ENCODE results near the gene ITPR1.
A peak's percentile ranks its signal among the peaks of the same experiment; 100 is the strongest.

ITPR1 gene

GRCh38 chr3:4551794-4552442 lies 58.8 kb downstream of the ITPR1 start:
- H3K27me3 Mint-ChIP-seq, result no peaks in the 10 kb centered on the region
- H3K9me3 Mint-ChIP-seq (ENCODE audit: low read depth), result peaks cover 9% of the 10 kb centered on the region
- H3K4me1 Mint-ChIP-seq (ENCODE audit: low read depth), result peaks cover 8% of the 10 kb centered on the region
- peaks cover 31% of the 10 kb centered on the region for H3K36me3 Mint-ChIP-seq
- no peak overlapping the region for H3K4me3 Mint-ChIP-seq
- no peak overlapping the region for H3K27ac Mint-ChIP-seq

GRCh38 chr3:4552811-4553210 lies 59.7 kb downstream of the ITPR1 start:
- Mint-ChIP-seq H3K4me3 (no peak overlapping the region), H3K9me3 (ENCODE audit: low read depth) (peaks cover 12% of the 10 kb centered on the region), H3K36me3 (peaks cover 31% of the 10 kb centered on the region), H3K27ac (no peak overlapping the region), H3K4me1 (ENCODE audit: low read depth) (peaks cover 5% of the 10 kb centered on the region), H3K27me3 (no peaks in the 10 kb centered on the region)

- Mint-ChIP-seq H3K27me3 (no peaks in the 10 kb centered on the region), H3K36me3 (peaks cover 8% of the 10 kb centered on the region), H3K9me3 (ENCODE audit: low read depth) (peaks cover 5% of the 10 kb centered on the region), H3K27ac (no peak overlapping the region), H3K4me1 (ENCODE audit: low read depth) (peaks cover 12% of the 10 kb centered on the region), H3K4me3 (no peak overlapping the region)
Measured at GRCh38 chr3:4561661-4562060, 68.5 kb downstream of the ITPR1 start.

DNA sequence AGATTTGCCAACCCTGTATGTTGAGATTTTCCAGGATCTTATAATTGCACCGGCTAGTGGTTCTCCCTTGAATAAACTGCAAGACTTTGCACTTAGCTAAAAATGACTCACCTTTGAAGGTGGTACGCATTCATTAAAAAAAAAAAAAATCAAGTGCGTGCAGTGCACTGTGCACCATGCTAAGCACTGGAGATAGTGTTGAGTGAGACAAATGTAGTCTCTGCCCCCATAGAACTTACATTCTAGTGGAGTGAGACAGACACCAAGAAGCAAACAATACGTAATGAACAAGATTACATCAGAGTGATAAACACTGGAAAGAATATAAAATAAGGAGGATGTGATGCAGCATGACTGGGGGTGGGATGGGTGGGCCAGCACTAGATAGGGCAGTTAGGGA lies 69.4 kb downstream of the ITPR1 start:
- Mint-ChIP-seq H3K36me3 (peaks cover 5% of the 10 kb centered on the region), H3K9me3 (ENCODE audit: low read depth) (no peaks in the 10 kb centered on the region), H3K4me3 (no peak overlapping the region), H3K4me1 (ENCODE audit: low read depth) (peaks cover 15% of the 10 kb centered on the region), H3K27me3 (no peaks in the 10 kb centered on the region), H3K27ac (no peak overlapping the region)

DNA sequence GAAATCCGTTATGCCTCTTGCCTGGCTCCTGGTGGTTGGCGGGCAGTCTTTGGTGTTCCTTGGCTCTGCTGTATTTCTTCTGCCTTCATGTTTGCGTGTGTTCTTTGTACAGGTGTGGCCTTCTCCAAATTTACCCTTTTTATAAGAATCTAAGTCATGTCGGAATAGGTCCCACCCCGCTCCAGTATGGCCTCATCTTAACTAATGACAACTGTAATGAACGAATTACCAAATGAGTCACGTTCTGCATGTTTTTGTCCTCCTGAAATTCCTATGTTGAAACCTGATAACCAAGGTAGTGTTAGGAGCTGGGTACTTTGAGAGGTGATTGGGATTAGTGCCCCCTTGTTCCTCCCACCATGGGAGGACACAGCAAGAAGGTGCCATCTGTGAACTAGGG lies 71.1 kb downstream of the ITPR1 start:
- H3K4me3 Mint-ChIP-seq, result no peak overlapping the region
- H3K36me3 Mint-ChIP-seq, result peaks cover 5% of the 10 kb centered on the region
- H3K9me3 Mint-ChIP-seq (ENCODE audit: low read depth), result no peaks in the 10 kb centered on the region
- H3K27me3 Mint-ChIP-seq, result no peaks in the 10 kb centered on the region
- H3K4me1 Mint-ChIP-seq (ENCODE audit: low read depth), result peaks cover 17% of the 10 kb centered on the region
- no peak overlapping the region for H3K27ac Mint-ChIP-seq

DNA sequence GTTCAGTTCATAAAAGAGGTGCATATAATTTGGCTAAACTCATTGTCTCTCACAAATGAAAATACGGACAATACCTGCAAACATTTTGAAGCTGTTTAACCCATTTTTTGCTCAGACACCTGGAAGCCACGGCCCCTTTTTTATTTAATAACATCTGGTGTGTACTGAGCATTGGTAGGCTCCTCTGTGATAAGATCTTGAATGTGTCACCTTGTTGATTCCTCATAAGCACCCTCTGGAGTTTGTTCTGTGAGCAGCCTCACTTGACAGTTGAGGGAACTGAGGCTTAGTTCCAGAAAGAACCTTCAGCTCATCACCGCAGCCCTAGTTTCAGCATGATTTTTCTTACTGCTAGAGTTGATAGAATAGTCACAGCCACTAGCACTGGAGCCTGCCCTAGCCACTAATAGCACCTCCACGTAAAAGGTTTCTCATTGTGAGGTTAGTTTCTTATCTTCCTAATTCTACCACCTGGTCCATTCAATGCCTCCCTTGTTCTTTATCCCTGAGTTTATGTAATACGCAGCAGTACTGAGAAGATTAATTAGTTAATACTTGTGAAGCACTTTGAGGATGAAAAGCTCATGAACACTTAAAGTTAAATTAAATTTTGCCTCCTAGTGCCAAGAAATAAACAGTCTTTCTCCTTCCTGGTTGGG lies 71.9 kb downstream of the ITPR1 start:
- H3K36me3 Mint-ChIP-seq, result peaks cover 5% of the 10 kb centered on the region
- H3K27me3 Mint-ChIP-seq, result no peaks in the 10 kb centered on the region
- H3K9me3 Mint-ChIP-seq (ENCODE audit: low read depth), result no peaks in the 10 kb centered on the region
- no peak overlapping the region for H3K4me3 Mint-ChIP-seq
- H3K4me1 Mint-ChIP-seq (ENCODE audit: low read depth), result peaks cover 20% of the 10 kb centered on the region
- no peak overlapping the region for H3K27ac Mint-ChIP-seq

DNA sequence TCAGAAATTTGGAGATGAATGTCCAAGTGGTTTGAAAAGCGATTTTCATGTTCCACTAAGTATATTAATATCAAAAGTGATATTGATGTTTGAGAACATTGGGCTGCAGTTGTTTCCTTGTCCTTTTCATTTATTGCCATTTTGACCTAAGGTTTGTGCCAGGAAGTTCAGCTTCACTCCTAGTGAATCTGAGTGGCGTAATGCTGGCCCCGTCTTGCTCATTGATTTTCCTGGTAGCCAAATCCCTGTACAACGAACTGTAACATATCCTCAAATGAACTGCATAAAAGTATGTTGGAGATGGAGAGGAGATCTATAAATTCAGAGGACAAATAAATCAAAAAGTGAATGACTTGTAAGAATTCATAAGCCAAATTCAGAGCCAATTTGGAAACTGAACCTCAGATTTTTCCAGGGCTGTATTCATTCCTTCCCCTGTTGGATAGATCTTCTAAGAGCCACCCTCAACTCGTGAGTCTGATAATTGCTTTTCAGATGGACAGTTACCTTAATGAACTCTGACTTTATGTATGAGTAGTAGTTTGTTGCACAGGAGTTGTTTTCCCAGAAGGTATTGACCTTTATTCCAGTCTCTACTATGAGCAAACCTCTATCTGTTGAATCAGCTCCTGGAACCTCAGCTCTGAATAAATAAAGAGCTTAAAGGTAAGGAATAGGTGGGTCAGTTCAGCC lies 72.8 kb downstream of the ITPR1 start:
- peaks cover 22% of the 10 kb centered on the region for H3K4me1 Mint-ChIP-seq (ENCODE audit: low read depth)
- H3K27me3 Mint-ChIP-seq, result no peaks in the 10 kb centered on the region
- no peak overlapping the region for H3K27ac Mint-ChIP-seq
- H3K9me3 Mint-ChIP-seq (ENCODE audit: low read depth), result no peaks in the 10 kb centered on the region
- no peak overlapping the region for H3K4me3 Mint-ChIP-seq
- peaks cover 4% of the 10 kb centered on the region for H3K36me3 Mint-ChIP-seq

- Mint-ChIP-seq H3K36me3 (peaks cover 5% of the 10 kb centered on the region), H3K27ac (no peak overlapping the region), H3K4me1 (ENCODE audit: low read depth) (peaks cover 25% of the 10 kb centered on the region), H3K9me3 (ENCODE audit: low read depth) (no peaks in the 10 kb centered on the region), H3K4me3 (no peak overlapping the region), H3K27me3 (no peaks in the 10 kb centered on the region)
Measured at GRCh38 chr3:4568841-4569240, 75.7 kb downstream of the ITPR1 start.

DNA sequence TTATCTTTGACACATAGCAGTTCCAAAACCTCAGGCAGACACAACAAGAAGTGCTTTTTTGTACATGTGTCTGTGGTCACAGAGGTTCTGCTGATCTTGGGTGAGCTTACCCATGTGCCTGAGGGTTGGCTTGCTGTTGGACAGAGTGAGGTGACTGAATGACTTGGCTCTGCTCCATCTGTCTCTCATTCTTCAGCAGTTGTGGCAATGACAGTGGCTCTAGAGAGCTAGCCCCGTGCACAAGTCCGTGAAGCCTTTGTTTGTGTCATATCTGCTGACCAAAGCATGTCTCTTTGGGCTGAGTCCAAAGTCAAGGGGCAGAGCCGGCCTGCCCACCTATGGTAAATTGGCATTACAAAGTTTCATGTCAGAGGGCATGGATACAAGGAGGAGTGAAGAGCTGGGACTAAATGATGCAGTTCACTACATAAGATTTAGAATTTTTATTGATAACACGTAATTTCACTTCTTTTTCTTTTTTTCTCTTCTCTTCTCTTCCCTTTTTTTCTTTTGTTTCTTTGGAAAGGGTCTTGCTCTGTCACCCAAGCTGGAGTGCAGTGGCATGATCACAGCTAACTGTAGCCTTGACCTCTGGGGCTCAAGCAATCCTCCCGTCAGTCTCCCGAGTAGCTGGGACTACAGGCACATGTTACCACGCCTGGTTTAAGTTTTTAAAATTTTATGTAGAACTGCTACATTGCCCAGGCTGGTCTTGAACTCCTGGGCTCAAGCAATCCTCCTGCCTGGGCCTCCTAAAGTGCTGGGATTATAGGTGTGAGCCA lies 77.9 kb downstream of the ITPR1 start:
- peaks cover 8% of the 10 kb centered on the region for H3K36me3 Mint-ChIP-seq
- H3K9me3 Mint-ChIP-seq (ENCODE audit: low read depth), result no peaks in the 10 kb centered on the region
- H3K4me1 Mint-ChIP-seq (ENCODE audit: low read depth), result peaks cover 18% of the 10 kb centered on the region
- no peak overlapping the region for H3K4me3 Mint-ChIP-seq
- H3K27ac Mint-ChIP-seq, result no peak overlapping the region
- H3K27me3 Mint-ChIP-seq, result no peaks in the 10 kb centered on the region

- H3K4me3 Mint-ChIP-seq, result no peak overlapping the region
- peaks cover 8% of the 10 kb centered on the region for H3K36me3 Mint-ChIP-seq
- H3K9me3 Mint-ChIP-seq (ENCODE audit: low read depth), result no peaks in the 10 kb centered on the region
- peak overlapping the region; percentile 9 for H3K27ac Mint-ChIP-seq
- H3K4me1 Mint-ChIP-seq (ENCODE audit: low read depth), result peaks cover 21% of the 10 kb centered on the region
- no peaks in the 10 kb centered on the region for H3K27me3 Mint-ChIP-seq
Measured at GRCh38 chr3:4571690-4572334, 78.7 kb downstream of the ITPR1 start.

- Mint-ChIP-seq H3K4me3 (no peak overlapping the region), H3K4me1 (ENCODE audit: low read depth) (peaks cover 17% of the 10 kb centered on the region), H3K36me3 (peaks cover 5% of the 10 kb centered on the region), H3K9me3 (ENCODE audit: low read depth) (no peaks in the 10 kb centered on the region), H3K27me3 (no peaks in the 10 kb centered on the region), H3K27ac (peak overlapping the region; percentile 6)
Measured at GRCh38 chr3:4573153-4573552, 80.0 kb downstream of the ITPR1 start.

- H3K4me1 Mint-ChIP-seq (ENCODE audit: low read depth), result peaks cover 16% of the 10 kb centered on the region
Measured at GRCh38 chr3:4574426-4574965, 81.3 kb downstream of the ITPR1 start.

DNA sequence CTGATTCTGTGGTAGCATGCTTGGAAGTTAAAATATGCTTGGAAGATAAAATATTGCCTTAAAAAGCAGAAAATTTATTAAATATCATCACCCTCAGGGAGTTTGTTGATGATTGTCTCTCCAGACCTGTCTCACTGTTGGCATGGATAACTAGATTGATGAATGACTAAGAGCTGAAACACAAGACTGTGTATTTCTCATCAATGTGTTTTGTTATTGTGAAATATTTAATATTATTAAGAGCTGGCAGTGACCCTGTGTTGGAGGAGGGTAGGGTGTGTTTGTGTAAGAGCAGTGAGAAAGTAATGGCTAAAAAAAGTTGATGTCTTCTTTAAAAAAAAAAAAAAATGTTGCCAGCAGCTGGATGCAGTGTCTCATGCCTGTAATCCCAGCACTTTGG lies 82.2 kb downstream of the ITPR1 start:
- Mint-ChIP-seq H3K4me1 (ENCODE audit: low read depth) (peaks cover 14% of the 10 kb centered on the region), H3K36me3 (peaks cover 5% of the 10 kb centered on the region), H3K9me3 (ENCODE audit: low read depth) (no peaks in the 10 kb centered on the region), H3K27ac (no peak overlapping the region), H3K27me3 (no peaks in the 10 kb centered on the region), H3K4me3 (no peak overlapping the region)

More at GRCh38 chr3:4574426-4574965, 81.3 kb downstream of the ITPR1 start:
- Mint-ChIP-seq H3K4me3 (no peak overlapping the region), H3K27ac (no peak overlapping the region), H3K27me3 (no peaks in the 10 kb centered on the region), H3K36me3 (peaks cover 5% of the 10 kb centered on the region), H3K9me3 (ENCODE audit: low read depth) (no peaks in the 10 kb centered on the region)

DNA sequence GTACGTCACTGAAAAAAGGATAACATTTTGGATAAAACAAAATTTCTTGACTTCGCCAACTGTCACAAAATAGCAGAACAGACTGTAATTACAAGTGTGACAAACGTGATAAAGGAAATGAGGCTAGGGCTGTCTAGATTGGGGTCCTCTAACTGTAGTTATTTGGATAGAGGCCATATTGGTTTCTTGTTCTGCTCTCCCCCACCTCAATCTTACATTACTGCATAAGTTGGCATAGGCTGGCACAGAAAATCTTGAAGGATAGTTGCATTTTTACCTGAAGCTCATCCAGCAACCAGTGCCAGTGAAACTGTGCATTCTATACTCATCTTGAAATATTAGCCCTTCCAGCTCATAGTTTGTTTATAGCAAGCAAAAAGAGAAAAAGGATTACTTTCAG lies 84.6 kb downstream of the ITPR1 start:
- Mint-ChIP-seq H3K4me1 (ENCODE audit: low read depth) (peaks cover 21% of the 10 kb centered on the region), H3K36me3 (peaks cover 5% of the 10 kb centered on the region), H3K27ac (no peak overlapping the region), H3K9me3 (ENCODE audit: low read depth) (no peaks in the 10 kb centered on the region), H3K4me3 (no peak overlapping the region), H3K27me3 (no peaks in the 10 kb centered on the region)
